Measurements from ENCODE around the gene S100A1.
"Not testable (repeated sequence)": the region's sequence is repeated elsewhere in the genome, so short reads cannot be mapped to it uniquely, and the experiment has no call there.

Gene S100A1

DNA sequence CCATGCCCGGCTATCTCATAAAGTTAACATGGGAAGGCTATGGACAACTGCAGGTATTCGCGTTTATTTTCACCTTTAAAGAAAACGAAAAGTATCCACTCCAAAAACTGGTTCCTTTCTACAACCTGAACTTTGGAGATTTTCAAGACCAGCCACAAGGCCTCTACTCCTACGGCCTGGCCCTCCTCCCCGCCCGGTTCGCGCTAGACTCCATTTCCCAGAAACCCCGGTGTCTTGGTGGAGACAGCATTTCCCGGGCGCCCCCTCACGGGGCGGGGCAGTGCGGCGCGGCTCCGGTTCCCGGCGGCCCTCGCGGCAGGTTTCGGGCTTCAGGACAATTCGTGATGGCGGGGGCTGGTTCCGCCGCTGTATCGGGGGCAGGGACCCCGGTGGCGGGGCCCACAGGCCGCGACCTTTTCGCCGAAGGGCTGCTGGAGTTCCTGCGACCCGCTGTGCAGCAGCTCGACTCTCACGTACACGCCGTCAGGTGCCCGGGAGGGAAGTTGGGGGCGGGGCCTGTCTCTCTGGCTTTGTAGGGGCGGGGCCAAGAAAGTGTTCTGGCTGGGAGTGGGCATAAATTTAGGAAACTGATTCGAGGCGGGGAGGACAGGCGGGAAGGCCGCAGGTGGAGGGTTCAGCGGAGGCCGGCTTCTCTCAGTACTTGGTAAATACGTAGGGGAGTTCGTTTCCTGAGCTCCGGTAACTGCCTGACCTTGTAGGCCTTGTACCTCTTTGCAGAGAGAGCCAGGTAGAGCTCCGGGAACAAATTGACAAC, 30.4 kb downstream of the S100A1 start, which contains the start of gene SNAPIN:
TSS of gene SNAPIN (plus strand) at position 304 of the 775 bp plus-strand sequence. CDS start at position 345, 41 bp downstream.
- peak; percentile 96 for DNase-seq

DNA sequence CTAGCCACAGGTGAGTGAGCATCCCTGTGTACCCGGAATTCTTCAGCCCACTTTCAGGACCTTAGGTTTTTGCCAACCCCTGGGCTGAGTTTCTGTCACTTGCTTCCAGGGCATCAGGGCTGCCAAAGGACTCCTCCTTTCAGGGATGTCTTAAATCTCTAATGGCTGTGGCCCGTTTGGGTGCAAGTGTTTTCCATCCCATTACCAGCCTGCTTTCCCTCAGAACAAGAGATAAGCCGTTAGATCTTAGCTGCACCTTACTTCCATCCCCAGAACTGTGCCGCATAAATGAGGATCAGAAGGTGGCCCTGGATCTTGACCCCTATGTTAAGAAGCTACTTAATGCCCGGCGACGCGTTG, 30.9 kb downstream of the S100A1 start:
- no peak for DNase-seq

DNA sequence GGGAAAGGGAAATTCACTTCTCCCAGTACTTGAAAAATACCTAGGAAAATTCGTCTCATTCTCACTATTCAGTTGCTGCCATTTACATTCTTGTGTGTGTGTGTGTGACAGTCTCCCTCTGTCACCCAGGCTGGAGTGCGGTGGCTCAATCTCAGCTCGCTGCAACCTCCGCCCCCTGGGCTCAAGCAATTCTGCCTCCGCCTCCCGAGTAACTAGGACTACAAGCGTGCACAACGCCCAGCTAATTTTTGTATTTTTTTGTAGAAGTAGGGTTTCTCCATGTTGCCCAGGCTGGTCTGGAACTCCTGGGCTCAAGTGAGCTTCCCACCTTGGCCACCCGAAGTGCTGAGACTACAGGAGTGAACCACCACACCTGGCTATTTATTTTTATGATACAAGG, 31.4 kb downstream of the S100A1 start:
- no peak for DNase-seq

DNA sequence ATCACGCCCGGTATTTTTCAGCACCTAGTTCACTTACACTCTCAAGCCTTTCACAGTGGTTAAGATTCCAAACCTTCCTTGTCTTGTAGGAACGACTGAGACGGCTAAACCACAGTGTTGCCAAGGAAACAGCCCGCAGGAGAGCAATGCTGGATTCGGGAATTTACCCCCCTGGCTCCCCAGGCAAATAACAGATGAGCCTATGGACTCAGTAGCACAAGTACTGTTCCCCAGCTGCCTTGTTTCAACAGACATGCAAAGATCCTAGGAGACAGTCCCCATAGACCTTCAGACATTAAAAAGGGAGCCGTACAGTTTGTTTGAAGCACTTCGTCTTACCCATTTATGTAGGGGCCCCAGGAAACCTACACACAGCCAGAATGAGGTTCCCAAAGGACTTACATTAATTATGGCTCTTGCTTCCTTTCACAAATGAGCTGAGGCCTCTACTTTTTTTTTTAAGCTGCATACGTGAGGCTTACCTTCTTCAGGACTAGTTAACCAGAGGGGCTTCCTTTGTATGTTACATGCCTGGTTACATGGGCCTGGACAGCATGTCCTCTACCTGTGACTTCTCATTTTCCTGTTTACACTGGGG, 33.0 kb downstream of the S100A1 start:
- no peak for DNase-seq

DNA sequence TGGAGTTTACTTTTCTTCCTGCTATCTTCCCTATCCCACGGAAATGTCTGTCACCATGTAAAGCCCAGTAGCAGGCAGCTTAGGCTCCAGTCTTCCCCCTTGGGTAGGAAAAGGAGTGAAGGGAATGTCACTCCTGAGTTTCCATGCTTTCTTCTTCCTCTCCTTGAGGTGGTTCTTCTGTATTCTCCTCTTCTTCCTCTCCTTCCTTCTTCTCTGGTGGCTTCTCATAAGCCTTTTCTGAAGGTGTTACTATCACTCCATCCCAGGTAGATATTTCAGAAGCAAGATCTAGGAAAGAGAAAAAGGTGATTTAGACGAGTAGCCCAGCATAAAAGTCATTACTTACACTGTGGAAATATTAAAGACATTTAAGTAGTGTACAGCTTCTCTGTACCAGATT, 34.0 kb downstream of the S100A1 start:
- DNase-seq = no peak

DNA sequence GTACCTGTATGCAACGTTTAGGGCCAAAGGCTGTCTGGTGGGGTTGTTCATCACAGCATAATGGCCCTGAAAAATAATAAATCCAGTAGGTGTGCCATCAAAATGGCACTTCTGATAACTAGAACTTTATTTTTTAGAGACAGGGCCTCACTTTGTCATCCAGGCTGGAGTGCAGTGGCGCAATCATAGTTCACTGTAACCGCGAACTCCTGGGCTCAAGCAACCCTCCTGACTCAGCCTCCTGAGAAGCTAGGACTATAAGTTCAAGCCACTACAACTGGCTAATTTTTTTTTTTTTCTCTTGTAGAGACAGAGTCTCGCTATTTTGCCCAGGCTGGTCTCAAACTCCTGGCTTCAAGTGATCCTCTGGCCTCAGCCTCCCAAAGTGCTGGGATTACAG, 35.0 kb downstream of the S100A1 start:
- DNase-seq = no peak

DNA sequence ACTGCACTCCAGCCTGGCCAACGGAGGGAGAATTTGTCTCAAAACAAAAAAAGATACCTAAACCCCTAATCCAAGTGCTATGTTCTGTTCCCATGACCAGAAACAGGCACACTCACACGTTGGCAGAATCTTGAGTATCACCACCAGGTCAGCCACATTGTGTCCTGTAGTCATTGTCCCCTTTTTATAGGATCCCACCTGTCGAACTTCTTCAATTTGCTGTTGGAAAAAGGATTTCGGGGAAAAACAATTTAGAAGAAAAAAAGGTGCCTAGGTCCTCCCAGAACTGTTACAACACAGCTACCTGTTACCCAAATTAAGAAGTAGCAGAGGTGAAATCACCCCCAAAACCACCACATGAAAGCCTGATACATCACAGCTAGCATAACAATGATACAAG, 39.2 kb downstream of the S100A1 start:
- no peak for DNase-seq

DNA sequence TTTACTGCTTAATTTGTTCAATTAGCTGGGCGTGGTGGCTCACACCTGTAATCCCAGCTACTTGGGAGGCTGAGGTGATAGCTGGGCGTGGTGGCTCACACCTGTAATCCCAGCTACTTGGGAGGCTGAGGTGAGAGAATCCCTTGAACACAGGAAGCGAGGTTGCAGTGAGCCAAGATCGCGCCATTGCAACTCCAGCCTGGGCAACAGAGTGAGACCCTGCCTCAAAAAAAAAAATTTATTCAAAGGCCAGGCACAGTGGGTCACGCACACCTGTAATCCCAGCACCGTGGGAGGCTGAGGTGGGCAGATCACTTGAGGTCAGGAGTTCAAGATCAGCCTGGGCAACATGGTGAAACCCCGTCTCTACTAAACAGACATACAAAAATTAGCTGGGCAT, 40.4 kb downstream of the S100A1 start:
- DNase-seq = not testable (repeated sequence)

DNA sequence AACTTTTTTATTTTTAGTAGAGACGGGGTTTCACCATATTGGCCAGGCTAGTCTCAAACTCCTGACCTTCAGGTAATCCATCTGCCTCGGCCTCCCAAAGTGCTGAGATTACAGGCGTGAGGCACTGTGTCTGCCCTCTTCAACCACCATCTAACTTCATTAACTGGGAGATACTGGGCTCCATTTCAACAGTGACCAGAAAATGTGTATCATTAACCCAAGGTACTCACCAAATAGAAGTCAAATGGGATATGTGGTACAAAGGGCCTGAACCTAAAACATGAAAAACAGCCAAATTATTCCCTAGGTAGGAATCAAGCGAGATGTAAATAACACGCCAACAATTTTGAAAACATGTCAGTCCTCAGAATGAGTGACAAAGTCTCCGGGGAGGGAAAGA, 41.4 kb downstream of the S100A1 start:
- no peak for DNase-seq

DNA sequence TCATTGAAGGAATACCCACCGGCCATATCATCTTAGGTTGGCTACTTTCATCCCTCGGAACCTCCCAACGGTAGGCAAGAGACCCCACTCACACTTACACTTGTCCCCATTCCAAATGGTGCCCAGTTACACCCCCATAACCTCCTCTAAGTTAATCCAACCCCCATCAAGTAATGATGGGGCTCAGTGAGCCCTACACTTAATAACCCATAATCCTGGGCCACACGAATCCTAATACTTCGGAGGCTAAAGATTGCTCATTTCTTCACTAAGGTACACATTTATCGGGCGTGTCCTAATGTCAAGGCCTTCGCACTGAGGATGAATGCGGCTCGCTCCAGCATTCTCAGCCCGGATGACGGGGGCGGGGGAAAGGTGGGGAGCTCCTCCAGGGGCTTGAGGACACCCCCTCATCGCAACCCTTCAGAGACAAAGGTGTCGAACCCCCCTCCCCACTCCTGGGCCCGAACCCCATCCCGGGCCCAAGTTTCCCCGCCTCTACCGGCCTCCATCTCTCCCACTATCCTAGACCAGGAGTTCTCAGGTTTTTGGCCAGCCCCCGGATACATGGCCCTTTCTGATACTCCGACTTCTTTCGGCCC, 42.1 kb downstream of the S100A1 start:
- no peak for DNase-seq

DNA sequence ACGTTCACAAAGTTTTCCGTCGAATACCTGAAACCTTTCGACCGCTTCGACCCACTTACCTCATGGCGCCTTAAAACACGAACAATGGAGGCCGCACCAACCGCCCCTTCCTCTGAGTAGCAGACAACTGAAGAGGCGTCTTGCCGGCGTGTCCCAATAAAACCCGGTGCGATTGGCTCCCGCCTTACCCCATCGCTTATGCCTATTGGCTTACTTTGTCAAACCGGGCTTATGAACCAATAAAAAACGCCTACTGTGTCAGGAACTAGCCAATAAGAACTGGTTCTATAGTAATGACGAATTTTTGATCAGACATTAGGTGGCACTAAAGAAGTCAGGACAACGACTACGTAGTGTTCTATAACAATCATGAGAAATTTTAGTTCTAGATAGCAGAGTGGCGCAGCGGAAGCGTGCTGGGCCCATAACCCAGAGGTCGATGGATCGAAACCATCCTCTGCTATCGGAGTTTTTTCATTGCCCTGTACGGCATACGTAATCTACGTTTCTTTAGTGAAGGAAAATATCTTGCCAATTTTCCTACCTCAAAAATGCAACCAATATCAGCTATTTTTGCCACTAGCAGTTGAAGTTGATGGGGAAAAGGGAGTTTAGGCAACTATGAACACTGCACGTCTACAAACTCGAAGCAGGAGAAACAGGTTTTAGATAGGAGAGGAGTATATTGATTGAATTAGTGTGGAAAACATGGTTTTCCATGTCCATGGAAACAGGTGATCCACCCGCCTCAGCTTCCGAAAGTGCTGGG, 42.8 kb downstream of the S100A1 start, which contains the start of gene ILF2:
TSS of gene ILF2 (minus strand) at position 135 of the 769 bp plus-strand sequence. CDS start at position 64, 71 bp downstream.
- DNase-seq = peak; percentile 100

DNA sequence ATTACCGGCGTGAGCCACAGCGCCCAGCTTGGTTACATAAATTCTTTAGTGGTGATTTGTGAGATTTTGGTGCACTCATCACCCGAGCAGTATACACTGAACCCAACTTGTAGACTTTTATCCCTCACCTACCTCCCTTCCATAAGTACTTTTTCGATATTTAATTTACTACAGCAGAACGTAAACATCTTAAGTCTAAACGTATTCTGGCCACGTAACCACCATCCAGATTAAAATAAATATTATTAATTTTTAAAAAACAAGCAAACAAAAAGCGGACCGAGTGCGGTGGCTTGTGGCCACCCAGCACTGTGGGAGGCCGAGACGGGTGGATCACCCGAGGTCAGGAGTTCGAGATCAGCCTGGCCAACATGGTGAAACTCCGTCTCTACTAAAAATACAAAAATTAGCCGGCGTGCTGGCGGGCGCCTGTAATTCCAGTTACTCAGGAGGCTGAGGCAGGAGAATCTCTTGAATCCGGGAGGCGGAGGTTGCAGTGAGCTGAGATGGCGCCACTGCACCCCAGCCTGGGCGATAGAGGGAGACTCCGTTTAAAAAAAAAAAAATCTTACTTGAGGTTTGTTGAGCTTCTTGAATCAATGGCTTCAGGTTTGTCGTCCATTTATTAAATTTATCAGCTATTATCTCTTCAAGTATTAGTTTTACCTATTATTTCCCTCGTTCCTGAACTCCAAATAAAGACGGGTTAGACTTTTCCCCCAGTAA, 43.6 kb downstream of the S100A1 start:
- DNase-seq = peak; percentile 89

DNA sequence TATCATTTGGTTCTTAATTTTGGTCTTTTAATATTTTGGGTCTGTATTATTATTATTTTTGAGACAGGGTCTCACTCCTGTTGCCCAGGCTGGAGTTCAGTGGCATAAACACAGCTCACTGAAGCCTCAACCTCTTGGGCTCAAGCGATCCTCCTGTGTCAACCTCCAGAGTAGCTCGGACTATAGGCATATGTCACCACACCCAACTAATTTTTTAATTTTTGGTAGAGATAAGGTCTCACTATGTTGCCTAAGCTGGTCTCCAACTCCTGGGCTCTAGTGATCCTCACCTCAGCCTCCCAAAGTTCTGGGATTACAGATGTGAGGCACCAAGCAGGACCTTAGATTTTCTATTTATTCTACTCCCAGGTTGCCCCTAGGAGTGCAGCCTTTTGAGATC, 45.3 kb downstream of the S100A1 start:
- DNase-seq = no peak

DNA sequence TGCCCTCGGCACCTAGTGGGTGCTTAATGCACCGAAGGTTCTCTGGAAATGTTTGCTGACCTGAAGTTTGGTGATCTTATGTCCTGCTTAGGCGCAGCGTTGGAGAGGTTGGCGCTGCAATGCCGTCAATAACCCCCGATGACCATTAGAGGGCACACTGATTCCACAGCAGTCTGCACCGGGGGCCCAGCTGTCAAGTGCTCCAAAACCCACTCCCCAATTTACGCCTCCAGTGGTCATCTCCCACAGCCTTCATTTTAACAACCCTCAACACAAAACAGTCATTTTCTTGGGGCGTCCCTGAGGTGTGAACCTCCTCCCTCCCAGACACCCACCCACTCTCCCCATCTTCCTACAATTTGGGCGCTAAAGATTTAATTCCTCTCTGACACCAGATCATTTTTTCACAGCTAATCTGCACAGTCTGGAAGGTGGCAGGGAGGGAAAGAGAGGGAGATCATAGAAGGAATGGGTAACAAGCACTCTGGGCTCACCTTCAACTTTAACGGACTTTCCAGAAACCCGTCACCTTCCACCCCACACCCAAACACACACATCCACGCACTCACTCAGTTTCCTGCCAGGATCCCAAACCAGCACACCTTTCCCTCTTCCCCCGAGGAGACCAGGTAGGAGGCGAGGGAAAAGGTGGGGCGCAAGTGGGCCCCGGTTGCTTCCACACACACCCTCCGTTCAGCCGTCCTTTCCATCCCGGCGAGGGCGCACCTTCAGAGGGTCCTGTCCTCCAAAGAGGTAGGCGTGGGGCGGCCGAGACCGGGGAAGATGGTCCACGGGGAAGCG, 49.7 kb downstream of the S100A1 start:
- DNase-seq = peak; percentile 77

DNA sequence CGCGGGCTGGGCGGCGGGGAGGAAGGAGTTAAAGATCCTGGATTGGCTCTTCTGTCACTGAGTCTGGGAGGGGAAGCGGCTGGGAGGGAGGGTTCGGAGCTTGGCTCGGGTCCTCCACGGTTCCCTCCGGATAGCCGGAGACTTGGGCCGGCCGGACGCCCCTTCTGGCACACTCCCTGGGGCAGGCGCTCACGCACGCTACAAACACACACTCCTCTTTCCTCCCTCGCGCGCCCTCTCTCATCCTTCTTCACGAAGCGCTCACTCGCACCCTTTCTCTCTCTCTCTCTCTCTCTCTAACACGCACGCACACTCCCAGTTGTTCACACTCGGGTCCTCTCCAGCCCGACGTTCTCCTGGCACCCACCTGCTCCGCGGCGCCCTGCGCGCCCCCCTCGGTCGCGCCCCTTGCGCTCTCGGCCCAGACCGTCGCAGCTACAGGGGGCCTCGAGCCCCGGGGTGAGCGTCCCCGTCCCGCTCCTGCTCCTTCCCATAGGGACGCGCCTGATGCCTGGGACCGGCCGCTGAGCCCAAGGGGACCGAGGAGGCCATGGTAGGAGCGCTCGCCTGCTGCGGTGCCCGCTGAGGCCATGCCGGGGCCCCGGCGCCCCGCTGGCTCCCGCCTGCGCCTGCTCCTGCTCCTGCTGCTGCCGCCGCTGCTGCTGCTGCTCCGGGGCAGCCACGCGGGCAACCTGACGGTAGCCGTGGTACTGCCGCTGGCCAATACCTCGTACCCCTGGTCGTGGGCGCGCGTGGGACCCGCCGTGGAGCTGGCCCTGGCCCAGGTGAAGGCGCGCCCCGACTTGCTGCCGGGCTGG, 50.5 kb downstream of the S100A1 start, which contains the start of gene NPR1:
TSS of gene NPR1 (plus strand) at position 170 of the 818 bp plus-strand sequence. CDS start at position 591, 421 bp downstream.
- DNase-seq = no peak

DNA sequence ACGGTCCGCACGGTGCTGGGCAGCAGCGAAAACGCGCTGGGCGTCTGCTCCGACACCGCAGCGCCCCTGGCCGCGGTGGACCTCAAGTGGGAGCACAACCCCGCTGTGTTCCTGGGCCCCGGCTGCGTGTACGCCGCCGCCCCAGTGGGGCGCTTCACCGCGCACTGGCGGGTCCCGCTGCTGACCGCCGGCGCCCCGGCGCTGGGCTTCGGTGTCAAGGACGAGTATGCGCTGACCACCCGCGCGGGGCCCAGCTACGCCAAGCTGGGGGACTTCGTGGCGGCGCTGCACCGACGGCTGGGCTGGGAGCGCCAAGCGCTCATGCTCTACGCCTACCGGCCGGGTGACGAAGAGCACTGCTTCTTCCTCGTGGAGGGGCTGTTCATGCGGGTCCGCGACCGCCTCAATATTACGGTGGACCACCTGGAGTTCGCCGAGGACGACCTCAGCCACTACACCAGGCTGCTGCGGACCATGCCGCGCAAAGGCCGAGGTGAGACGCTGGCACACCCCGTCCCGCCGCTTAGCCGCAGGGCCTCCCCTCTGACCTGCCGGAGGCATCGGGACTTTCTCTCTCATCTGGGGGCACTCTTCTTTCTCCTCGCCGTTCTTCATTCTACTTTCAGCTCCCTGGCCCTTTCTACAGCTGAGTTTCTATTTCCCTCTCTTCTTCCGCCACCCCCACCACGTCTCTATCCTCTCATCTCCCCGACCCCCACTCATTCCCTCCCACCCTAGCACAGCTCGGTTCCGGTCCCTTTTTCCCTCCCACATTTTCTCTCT, 51.3 kb downstream of the S100A1 start:
- DNase-seq = no peak

DNA sequence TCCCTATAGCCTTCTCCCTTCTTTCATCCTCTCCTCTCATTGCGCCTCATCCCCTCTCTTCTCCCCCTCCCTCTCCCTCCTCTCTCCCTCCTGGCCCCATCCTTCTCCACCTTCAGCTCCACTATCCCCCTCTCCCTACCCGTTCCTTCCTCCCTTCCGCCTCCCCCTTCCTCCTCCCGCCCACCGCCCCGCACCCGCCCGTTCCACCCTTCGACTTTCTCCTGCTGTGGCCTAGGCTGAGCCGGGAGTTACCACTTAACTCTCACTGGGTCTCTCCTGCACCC, 51.8 kb downstream of the S100A1 start:
- DNase-seq = no peak
